Uterus (tissue), 4 donors: ENCODE measurements around the gene CLDN7. TPM values are rescaled to one million over a fixed set of nuclear protein-coding genes. Genes with fewer than 3 reads are reported as not detected.

Experiments used
- DNase-seq, 2 donors: peaks; one replicate each; pipeline ENCODE4 v3.0.0-alpha.2; 2019 to 2020
- H3K27ac ChIP-seq, 2 donors: fragments of 200-600 bp; sonication (generic); 1 replicate in 1 of 2; 2 replicates in 1 of 2; pipeline ENCODE4 v1.5.1; 2016 to 2018
- H3K27me3 ChIP-seq, 2 donors: fragments of 200-600 bp; sonication (generic); one replicate each; pipeline ENCODE4 v1.5.1; 2018 to 2019; ENCODE audit warnings: control low read depth in 1 of 2
- H3K36me3 ChIP-seq, 2 donors: fragments of 200-600 bp; sonication (generic); one replicate each; pipeline ENCODE4 v1.5.1; 2019; ENCODE audit warnings: control low read depth in 1 of 2
- H3K4me1 ChIP-seq, 2 donors: fragments of 200-600 bp; sonication (generic); one replicate each; pipeline ENCODE4 v1.5.1; 2018 to 2019; ENCODE audit warnings: control low read depth in 1 of 2
- H3K4me3 ChIP-seq, 2 donors: fragments of 200-600 bp; sonication (generic); 1 replicate in 1 of 2; 2 replicates in 1 of 2; pipeline ENCODE4 v1.5.1; 2018 to 2019; ENCODE audit warnings: mild to moderate bottlenecking in 1 of 2
- H3K9me3 ChIP-seq, 2 donors: fragments of 200-600 bp; sonication (generic); one replicate each; pipeline ENCODE4 v1.5.1; 2019; ENCODE audit warnings: control low read depth in 1 of 2
- CTCF ChIP-seq, 4 experiments: fragments of 200-600 bp in 2 of 4; fragments of 450-650 bp in 2 of 4; sonication (generic) in 2 of 4; IDR thresholded peaks; one replicate each; pipeline ENCODE4 v1.5.1; 2016 to 2019; ENCODE audit warnings: antibody characterized with exemption in 4 of 4, mild to moderate bottlenecking in 2 of 4, moderate library complexity in 1 of 4
- POLR2A ChIP-seq, 2 donors: fragments of 450-650 bp; IDR thresholded peaks; one replicate each; pipeline ENCODE4 v1.6.1; 2016; ENCODE audit warnings: antibody characterized with exemption in 2 of 2, mild to moderate bottlenecking in 1 of 2, moderate library complexity in 1 of 2
- intact Hi-C: fragments of 100-400 bp; cut with DNase I; formaldehyde crosslinking; loops from one replicate; pipeline ENCODE4 v1.15.1; 2023; ENCODE audit warnings: low total_unique reads
- total RNA-seq, 4 donors: library from RNA; depleted of rRNA in 3 of 4; stranded (reverse); fragments of >200 nt in 3 of 4; gene quantifications; one replicate each; pipeline versions ENCODE4 v1.1.0 to v1.2.4, GENCODE V29; 2014 to 2023
- donor health status: DM: yes; HTN: yes; CAD: no.

The CLDN7 gene
- total RNA-seq, 4 donors from 2014 or later, result 0.29 to 24.4 (median 0.68) TPM

- H3K4me1 ChIP-seq, result no peaks in the 10 kb centered on the region
- no peak overlapping the region for H3K4me3 ChIP-seq
- TF ChIP-seq POLR2A (IDR thresholded peaks at IDR 0.05) (no peak), CTCF (IDR thresholded peaks at IDR 0.05) (no peak)
- no peaks in the 10 kb centered on the region for H3K9me3 ChIP-seq
- no peak for DNase-seq
- intact Hi-C loops, result no loop called here
- H3K36me3 ChIP-seq, result no peaks in the 10 kb centered on the region
- H3K27ac ChIP-seq, result no peak overlapping the region
- peaks cover 14 to 17% of the 10 kb centered on the region in 2 donors for H3K27me3 ChIP-seq
Observed at GRCh38 chr17:7266784-7267183, 4.5 kb upstream of the CLDN7 start.

DNA sequence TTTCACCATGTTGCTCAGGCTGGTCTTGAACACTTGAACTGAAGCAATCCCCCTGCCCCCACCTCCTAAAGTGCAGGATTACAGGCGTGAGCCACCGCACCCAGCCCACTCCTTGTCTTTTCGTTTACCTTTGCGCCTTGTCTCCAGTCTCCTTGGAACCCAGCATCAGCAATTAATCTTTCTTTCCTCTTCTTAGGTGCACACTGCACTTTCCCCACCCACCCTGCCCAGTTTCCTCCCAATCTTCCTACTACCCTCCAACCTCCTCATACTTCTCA, 1.5 kb upstream of the CLDN7 start:
- Histone ChIP-seq H3K36me3 (no peaks in the 10 kb centered on the region), H3K4me3 (no peak overlapping the region), H3K27ac (no peak overlapping the region), H3K27me3 (peaks cover 21 to 27% of the 10 kb centered on the region in 2 donors), H3K9me3 (no peaks in the 10 kb centered on the region), H3K4me1 (no peaks in the 10 kb centered on the region)
- DNase-seq, result no peak
- intact Hi-C loops, result no loop called here
- TF ChIP-seq CTCF (IDR thresholded peaks at IDR 0.05) (no peak), POLR2A (IDR thresholded peaks at IDR 0.05) (no peak)

- Histone ChIP-seq H3K9me3 (no peaks in the 10 kb centered on the region), H3K4me1 (no peaks in the 10 kb centered on the region), H3K36me3 (no peaks in the 10 kb centered on the region), H3K27me3 (peaks cover 21 to 27% of the 10 kb centered on the region in 2 donors), H3K4me3 (no peak overlapping the region), H3K27ac (no peak overlapping the region)
- intact Hi-C loops, result no loop called here
- DNase-seq, result no peak
- TF ChIP-seq POLR2A (IDR thresholded peaks at IDR 0.05) (no peak), CTCF (IDR thresholded peaks at IDR 0.05) (no peak)
Observed at GRCh38 chr17:7262935-7263800, 890 bp upstream of the CLDN7 start.

DNA sequence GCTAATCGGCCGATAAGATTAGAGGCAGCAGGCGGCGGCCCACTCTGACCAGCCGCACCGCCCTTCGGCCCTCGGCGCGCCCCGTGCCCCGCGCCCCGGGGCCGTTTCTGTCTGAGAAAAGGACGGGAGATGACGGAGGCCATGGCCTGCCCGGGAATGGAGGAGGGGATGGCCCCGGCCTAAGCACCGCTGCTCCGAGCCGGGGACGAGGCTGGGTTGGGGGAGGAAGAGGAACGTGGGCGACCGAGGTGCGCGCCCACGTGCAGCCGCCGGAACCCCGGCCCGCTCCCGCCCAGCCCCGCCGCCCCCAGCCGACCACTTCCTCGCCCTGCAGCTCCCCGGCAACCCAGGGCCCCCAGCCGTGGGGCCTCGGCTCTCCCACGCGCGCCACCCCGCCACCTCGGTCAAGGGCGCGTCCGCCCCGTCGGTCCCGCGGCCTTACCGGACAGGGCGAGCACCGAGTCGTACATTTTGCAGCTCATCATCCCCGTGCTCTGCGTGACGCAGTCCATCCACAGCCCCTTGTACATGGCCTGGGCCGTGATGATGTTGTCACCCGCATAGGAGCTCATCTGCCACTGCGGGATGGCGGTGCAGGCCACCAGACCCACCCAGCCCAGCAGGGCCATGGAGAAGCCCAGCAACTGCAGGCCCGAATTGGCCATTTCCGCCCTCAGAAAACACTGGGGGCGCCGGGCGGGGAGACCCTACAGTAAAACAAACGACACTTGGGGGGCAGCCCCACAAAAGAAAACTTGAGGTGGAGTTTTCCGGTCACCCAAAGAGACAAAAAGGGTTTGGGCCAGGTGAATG, 693 bp downstream of the CLDN7 start:
- Histone ChIP-seq H3K9me3 (no peaks in the 10 kb centered on the region), H3K4me1 (no peaks in the 10 kb centered on the region), H3K27ac (no peak overlapping the region), H3K4me3 (peak overlapping the region; percentile 2 to 7), H3K27me3 (peaks cover 21 to 27% of the 10 kb centered on the region in 2 donors), H3K36me3 (no peaks in the 10 kb centered on the region)
- DNase-seq, result no peak
- intact Hi-C loops, result no loop called here
- TF ChIP-seq POLR2A (IDR thresholded peaks at IDR 0.05) (no peak), CTCF (IDR thresholded peaks at IDR 0.05) (no peak)
